ENCODE results near the gene FAM8A1. TPM values are rescaled to one million over a fixed set of nuclear protein-coding genes. Genes with fewer than 3 reads are reported as not detected.

The FAM8A1 gene
- total RNA-seq, result 15.3 and 38.7 TPM in 2 replicates

GRCh38 chr6:17599877-17600526, at the start of gene FAM8A1:
Gene FAM8A1, plus strand, starts transcription at chr6:17600302. Its CDS starts 108 bp downstream, at chr6:17600410.

Other genes with a start within 250 kb of the FAM8A1 start
- gene CAP2, start 206.7 kb upstream of the FAM8A1 start, total RNA-seq, result 1.2 and 7.5 TPM in 2 replicates
- 27.1 and 27.3 TPM in 2 replicates for gene NUP153, start 106.6 kb downstream of the FAM8A1 start, total RNA-seq

All from epithelial cell of alveolus of lung (primary cell).